ENCODE results near the gene CAMTA1. TPM values are rescaled to one million over a fixed set of nuclear protein-coding genes. Genes with fewer than 3 reads are reported as not detected.

CAMTA1 gene
- total and polyA plus RNA-seq, 9 of the 15 experiments (the other 6 are each of a cell fraction or from before 2014, with no cell fraction given): 43.9 to 161 (median 65.9) TPM

- TF ChIP-seq THRA (IDR thresholded peaks at IDR 0.05): no peak
- no peak for TF ChIP-seq CCNT2 (IDR thresholded peaks at IDR 0.05; ENCODE audit: borderline replicate concordance, extremely low read depth, insufficient read length, low read depth, low read length)
- no peak for TF ChIP-seq ZNF766 (CRISPR knock-in tag; conservative IDR thresholded peaks at IDR 0.05)
- TF ChIP-seq NCOA2 (IDR thresholded peaks at IDR 0.05; ENCODE audit: partially characterized antibody in 2 of 2): no peak
- TF ChIP-seq ZNF224 (CRISPR knock-in tag; IDR thresholded peaks at IDR 0.05): no peak
These were observed 304.2 kb downstream of the CAMTA1 start (continued) for GRCh38 chr1:7089497-7089896.

- Histone ChIP-seq H3K79me2 (ENCODE audit: control insufficient read depth, insufficient read depth, low read length) (no peaks in the 10 kb centered on the region), H3K9me3 (replicated peaks; ENCODE audit: control insufficient read depth, insufficient read depth, low read depth, low read length) (no peaks in the 10 kb centered on the region), H3K36me3 (ENCODE audit: control insufficient read depth, insufficient read depth, low read length) (no peaks in the 10 kb centered on the region), H3K27me3 (ENCODE audit: control insufficient read depth in 2 of 2, insufficient read depth in 2 of 2, low read length in 2 of 2) (peaks cover 53 to 85% of the 10 kb centered on the region in 2 experiments), H3K4me1 (replicated peaks in 1 of 2; ENCODE audit: control insufficient read depth in 2 of 2, insufficient read depth in 2 of 2, low read length in 2 of 2) (no peaks in the 10 kb centered on the region), H3K4me3 (no peak overlapping the region), H2AFZ (ENCODE audit: low read depth, low read length) (no peak overlapping the region), H4K20me1 (replicated peaks; ENCODE audit: control insufficient read depth, insufficient read depth, low read length) (peaks cover 13% of the 10 kb centered on the region; the same call in 1 of the 2 replicates), H3K4me2 (ENCODE audit: insufficient read depth, low read length) (no peak overlapping the region), H3K27ac (ENCODE audit: extremely low read depth, low read depth, low read length) (no peak overlapping the region), H3K9me1 (ENCODE audit: control insufficient read depth, insufficient read depth, low read length) (no peaks in the 10 kb centered on the region), H3K9ac (ENCODE audit: insufficient read depth in 1 of 2, low read depth in 2 of 2, low read length in 2 of 2) (no peak overlapping the region)
- in situ Hi-C loops (cut with MboI): no loop called here
- DNase-seq (ENCODE audit: extremely low read depth in 1 of 4, low spot score in 3 of 4): peak in 1 of 4 experiments; percentile 13
- BruUV-seq (replicated peaks): no TSS peak
- no peak for ATAC-seq
- POLR2A ChIA-PET: interaction anchor here (1.0 kb wide), 1 partner anchor 32 kb away, joined by 3 read pairs; no protein-coding TSS in a partner anchor
- CTCF ChIA-PET (ENCODE audit: low intra/inter-chr PET ratio): no interaction called here
- 2% methylated on average over 10 of the region's 10 CpGs for WGBS (ENCODE audit: insufficient coverage, low coverage, missing lambda C conversion rate)
- intact Hi-C loops (cut with micrococcal nuclease): no loop called here
- FAIRE-seq: no peak
- TF ChIP-seq SMAD2 (IDR thresholded peaks at IDR 0.05; ENCODE audit: low read depth, low read length) (no peak), RREB1 (CRISPR knock-in tag; IDR thresholded peaks at IDR 0.05) (no peak), GTF2F1 (IDR thresholded peaks at IDR 0.05; ENCODE audit: low read depth, low read length) (no peak), YY1 (IDR thresholded peaks at IDR 0.05; ENCODE audit: borderline replicate concordance in 1 of 3, control insufficient read depth in 1 of 3, extremely low read depth in 1 of 3, insufficient read depth in 3 of 3, insufficient read length in 1 of 3, insufficient replicate concordance in 2 of 3, low read depth in 1 of 3, low read length in 2 of 3) (no peak), E2F4 (CRISPR knock-in tag; IDR thresholded peaks at IDR 0.05; ENCODE audit: low read depth) (no peak)
These were observed 308.0 kb downstream of the CAMTA1 start for GRCh38 chr1:7093297-7093696.
